ENCODE results near the gene TSKU. TPM values are rescaled to one million over a fixed set of nuclear protein-coding genes. Genes with fewer than 3 reads are reported as not detected.

The TSKU gene
- polyA plus RNA-seq, 1 of the 3 experiments (the other 2 are of a cell fraction): 20.7 TPM

DNA sequence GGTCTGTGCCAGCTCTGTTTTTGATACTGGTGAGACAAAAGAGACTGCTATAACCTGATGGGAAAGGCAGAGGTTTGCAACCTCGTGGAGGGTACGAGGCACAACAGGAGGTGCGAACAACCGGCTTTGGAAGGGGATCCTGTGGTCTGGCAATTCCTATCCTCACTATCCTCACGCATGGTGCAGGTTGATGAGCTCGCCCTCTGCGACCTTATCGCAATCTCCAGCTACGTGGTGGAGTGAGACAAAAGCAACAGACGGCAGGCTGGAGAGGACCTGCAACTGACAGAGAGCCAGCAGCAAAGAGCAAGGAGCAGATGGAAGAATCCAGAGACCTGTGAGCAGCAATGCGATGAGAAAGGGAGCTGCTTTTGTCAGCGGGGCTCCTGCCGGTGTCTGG is 47.3 kb upstream of the TSKU start:
- Histone ChIP-seq H3K79me2 (ENCODE audit: insufficient read depth) (no peaks in the 10 kb centered on the region), H3K4me2 (no peak overlapping the region), H3K27me3 (ENCODE audit: insufficient read depth) (no peaks in the 10 kb centered on the region; the same call in 1 of the 2 replicates), H4K20me1 (ENCODE audit: insufficient read depth) (no peaks in the 10 kb centered on the region), H2AFZ (ENCODE audit: low read depth) (no peak overlapping the region), H3K36me3 (replicated peaks in 1 of 2; ENCODE audit: control insufficient read depth in 1 of 2, insufficient read depth in 2 of 2, low read length in 1 of 2) (no peaks in the 10 kb centered on the region), H3K9me3 (no peaks in the 10 kb centered on the region), H3K4me3 (ENCODE audit: low read depth in 2 of 2, low read length in 1 of 2) (no peak overlapping the region), H3K9ac (no peak overlapping the region), H3K9me2 (no peaks in the 10 kb centered on the region), H3K4me1 (ENCODE audit: control insufficient read depth in 1 of 2, insufficient read depth in 2 of 2, low read depth in 1 of 2, low read length in 1 of 2) (peaks cover 0 to 16% of the 10 kb centered on the region in 2 experiments; a peak in 1 of 4 replicates), H3F3A (replicated peaks; ENCODE audit: insufficient read depth) (no peaks in the 10 kb centered on the region), H3K27ac (ENCODE audit: low read depth in 2 of 2, low read length in 1 of 2) (no peak overlapping the region)
- ChIA-PET POLR2A (no interaction called here), CTCF (interaction anchor here (1.1 to 11.5 kb wide), 12 partner anchors 10 to 356 kb away, joined by 4 to 205 read pairs (median 15); partner anchors contain the start of gene TSKU)
- DNase-seq: no peak
- no peak for TF ChIP-seq FOXJ3 (CRISPR knock-in tag; IDR thresholded peaks at IDR 0.05)
- TF ChIP-seq EZH2phosphoT487 (IDR thresholded peaks at IDR 0.05; ENCODE audit: borderline replicate concordance, low read depth): no peak
- no peak for TF ChIP-seq YY1 (IDR thresholded peaks at IDR 0.05; ENCODE audit: low read depth)
- TF ChIP-seq GABPA (IDR thresholded peaks at IDR 0.05; ENCODE audit: low read depth): no peak
- no peak for TF ChIP-seq EP300 (IDR thresholded peaks at IDR 0.05; ENCODE audit: borderline replicate concordance in 1 of 2, low read depth in 1 of 2, low read length in 1 of 2)
- no peak for TF ChIP-seq SMC3 (IDR thresholded peaks at IDR 0.05; ENCODE audit: low read depth, low read length)
- TF ChIP-seq, protein P1, sequence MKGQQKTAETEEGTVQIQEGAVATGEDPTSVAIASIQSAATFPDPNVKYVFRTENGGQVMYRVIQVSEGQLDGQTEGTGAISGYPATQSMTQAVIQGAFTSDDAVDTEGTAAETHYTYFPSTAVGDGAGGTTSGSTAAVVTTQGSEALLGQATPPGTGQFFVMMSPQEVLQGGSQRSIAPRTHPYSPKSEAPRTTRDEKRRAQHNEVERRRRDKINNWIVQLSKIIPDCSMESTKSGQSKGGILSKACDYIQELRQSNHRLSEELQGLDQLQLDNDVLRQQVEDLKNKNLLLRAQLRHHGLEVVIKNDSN (IDR thresholded peaks at IDR 0.05; ENCODE audit: borderline replicate concordance, low read depth): no peak
- TF ChIP-seq, protein P2, sequence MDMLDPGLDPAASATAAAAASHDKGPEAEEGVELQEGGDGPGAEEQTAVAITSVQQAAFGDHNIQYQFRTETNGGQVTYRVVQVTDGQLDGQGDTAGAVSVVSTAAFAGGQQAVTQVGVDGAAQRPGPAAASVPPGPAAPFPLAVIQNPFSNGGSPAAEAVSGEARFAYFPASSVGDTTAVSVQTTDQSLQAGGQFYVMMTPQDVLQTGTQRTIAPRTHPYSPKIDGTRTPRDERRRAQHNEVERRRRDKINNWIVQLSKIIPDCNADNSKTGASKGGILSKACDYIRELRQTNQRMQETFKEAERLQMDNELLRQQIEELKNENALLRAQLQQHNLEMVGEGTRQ (IDR thresholded peaks at IDR 0.05; ENCODE audit: borderline replicate concordance, low read depth, low read length): no peak
- TF ChIP-seq MXI1 (IDR thresholded peaks at IDR 0.05; ENCODE audit: low read depth, low read length): no peak
- TF ChIP-seq RFX5 (IDR thresholded peaks at IDR 0.05; ENCODE audit: low read length): no peak
- TF ChIP-seq NFIC (IDR thresholded peaks at IDR 0.05; ENCODE audit: borderline replicate concordance): no peak
- TF ChIP-seq, protein P3, sequence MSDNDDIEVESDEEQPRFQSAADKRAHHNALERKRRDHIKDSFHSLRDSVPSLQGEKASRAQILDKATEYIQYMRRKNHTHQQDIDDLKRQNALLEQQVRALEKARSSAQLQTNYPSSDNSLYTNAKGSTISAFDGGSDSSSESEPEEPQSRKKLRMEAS (IDR thresholded peaks at IDR 0.05; ENCODE audit: low read depth): no peak
- TF ChIP-seq, protein P4, sequence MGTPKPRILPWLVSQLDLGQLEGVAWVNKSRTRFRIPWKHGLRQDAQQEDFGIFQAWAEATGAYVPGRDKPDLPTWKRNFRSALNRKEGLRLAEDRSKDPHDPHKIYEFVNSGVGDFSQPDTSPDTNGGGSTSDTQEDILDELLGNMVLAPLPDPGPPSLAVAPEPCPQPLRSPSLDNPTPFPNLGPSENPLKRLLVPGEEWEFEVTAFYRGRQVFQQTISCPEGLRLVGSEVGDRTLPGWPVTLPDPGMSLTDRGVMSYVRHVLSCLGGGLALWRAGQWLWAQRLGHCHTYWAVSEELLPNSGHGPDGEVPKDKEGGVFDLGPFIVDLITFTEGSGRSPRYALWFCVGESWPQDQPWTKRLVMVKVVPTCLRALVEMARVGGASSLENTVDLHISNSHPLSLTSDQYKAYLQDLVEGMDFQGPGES (IDR thresholded peaks at IDR 0.05; ENCODE audit: low read depth, low read length): no peak
- TF ChIP-seq, protein P5, sequence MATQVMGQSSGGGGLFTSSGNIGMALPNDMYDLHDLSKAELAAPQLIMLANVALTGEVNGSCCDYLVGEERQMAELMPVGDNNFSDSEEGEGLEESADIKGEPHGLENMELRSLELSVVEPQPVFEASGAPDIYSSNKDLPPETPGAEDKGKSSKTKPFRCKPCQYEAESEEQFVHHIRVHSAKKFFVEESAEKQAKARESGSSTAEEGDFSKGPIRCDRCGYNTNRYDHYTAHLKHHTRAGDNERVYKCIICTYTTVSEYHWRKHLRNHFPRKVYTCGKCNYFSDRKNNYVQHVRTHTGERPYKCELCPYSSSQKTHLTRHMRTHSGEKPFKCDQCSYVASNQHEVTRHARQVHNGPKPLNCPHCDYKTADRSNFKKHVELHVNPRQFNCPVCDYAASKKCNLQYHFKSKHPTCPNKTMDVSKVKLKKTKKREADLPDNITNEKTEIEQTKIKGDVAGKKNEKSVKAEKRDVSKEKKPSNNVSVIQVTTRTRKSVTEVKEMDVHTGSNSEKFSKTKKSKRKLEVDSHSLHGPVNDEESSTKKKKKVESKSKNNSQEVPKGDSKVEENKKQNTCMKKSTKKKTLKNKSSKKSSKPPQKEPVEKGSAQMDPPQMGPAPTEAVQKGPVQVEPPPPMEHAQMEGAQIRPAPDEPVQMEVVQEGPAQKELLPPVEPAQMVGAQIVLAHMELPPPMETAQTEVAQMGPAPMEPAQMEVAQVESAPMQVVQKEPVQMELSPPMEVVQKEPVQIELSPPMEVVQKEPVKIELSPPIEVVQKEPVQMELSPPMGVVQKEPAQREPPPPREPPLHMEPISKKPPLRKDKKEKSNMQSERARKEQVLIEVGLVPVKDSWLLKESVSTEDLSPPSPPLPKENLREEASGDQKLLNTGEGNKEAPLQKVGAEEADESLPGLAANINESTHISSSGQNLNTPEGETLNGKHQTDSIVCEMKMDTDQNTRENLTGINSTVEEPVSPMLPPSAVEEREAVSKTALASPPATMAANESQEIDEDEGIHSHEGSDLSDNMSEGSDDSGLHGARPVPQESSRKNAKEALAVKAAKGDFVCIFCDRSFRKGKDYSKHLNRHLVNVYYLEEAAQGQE (IDR thresholded peaks at IDR 0.05; ENCODE audit: low read depth, low read length): no peak
- TF ChIP-seq RAD21 (IDR thresholded peaks at IDR 0.05; ENCODE audit: low read length): no peak
- WGBS (ENCODE audit: low lambda C conversion rate): 86% methylated on average over 13 of the region's 13 CpGs

Measured in SK-N-SH (cell line).